Measurements from ENCODE around the gene SPATS2L.

Gene SPATS2L

GRCh38 chr2:200448455-200448854 is 142.0 kb downstream of the SPATS2L start:
- Histone ChIP-seq H3K9me2 (replicated peaks; ENCODE audit: insufficient read depth, low read length) (no peaks in the 10 kb centered on the region), H4K20me1 (ENCODE audit: insufficient read depth, low read length) (no peaks in the 10 kb centered on the region), H3K4me2 (ENCODE audit: low read depth, low read length) (peak overlapping the region; percentile 71), H2AFZ (ENCODE audit: low read length) (no peak overlapping the region), H3F3A (ENCODE audit: insufficient read depth, low read length) (peaks cover 20% of the 10 kb centered on the region), H3K9ac (ENCODE audit: low read length) (peak overlapping the region; percentile 56), H3K4me3 (ENCODE audit: low read length) (peak overlapping the region; percentile 19; the same call in 1 of the 2 replicates), H3K4me1 (ENCODE audit: low read length) (peaks cover 57% of the 10 kb centered on the region), H3K79me2 (ENCODE audit: low read length) (peaks cover 6% of the 10 kb centered on the region; the same call in 1 of the 2 replicates), H3K27me3 (replicated peaks; ENCODE audit: insufficient read depth, low read length) (no peaks in the 10 kb centered on the region), H3K36me3 (replicated peaks; ENCODE audit: insufficient read depth, low read length) (no peaks in the 10 kb centered on the region), H3K27ac (ENCODE audit: low read length) (peak overlapping the region; percentile 94), H3K9me3 (replicated peaks; ENCODE audit: insufficient read depth, low read length) (no peaks in the 10 kb centered on the region)
- DNase-seq, result no peak
- TF ChIP-seq CTCF (IDR thresholded peaks at IDR 0.05; ENCODE audit: low read length), result no peak
- TF ChIP-seq EZH2 (optimal IDR thresholded peaks at IDR 0.05; ENCODE audit: low read depth, low read length), result no peak
- no peak for TF ChIP-seq EZH2phosphoT487 (IDR thresholded peaks at IDR 0.05; ENCODE audit: low read length)

GRCh38 chr2:200449149-200449548 is 142.7 kb downstream of the SPATS2L start:
- Histone ChIP-seq H3K4me1 (ENCODE audit: low read length) (peaks cover 63% of the 10 kb centered on the region), H3K27ac (ENCODE audit: low read length) (peak overlapping the region; percentile 94), H3K9me2 (replicated peaks; ENCODE audit: insufficient read depth, low read length) (no peaks in the 10 kb centered on the region), H3K79me2 (ENCODE audit: low read length) (peaks cover 6% of the 10 kb centered on the region; the same call in 1 of the 2 replicates), H3F3A (ENCODE audit: insufficient read depth, low read length) (peaks cover 20% of the 10 kb centered on the region), H3K9ac (ENCODE audit: low read length) (peak overlapping the region; percentile 56), H4K20me1 (ENCODE audit: insufficient read depth, low read length) (no peaks in the 10 kb centered on the region), H2AFZ (ENCODE audit: low read length) (no peak overlapping the region), H3K9me3 (replicated peaks; ENCODE audit: insufficient read depth, low read length) (no peaks in the 10 kb centered on the region), H3K4me2 (ENCODE audit: low read depth, low read length) (peak overlapping the region; percentile 71), H3K36me3 (replicated peaks; ENCODE audit: insufficient read depth, low read length) (no peaks in the 10 kb centered on the region), H3K27me3 (replicated peaks; ENCODE audit: insufficient read depth, low read length) (no peaks in the 10 kb centered on the region), H3K4me3 (ENCODE audit: low read length) (peak overlapping the region; percentile 19; the same call in 1 of the 2 replicates)
- TF ChIP-seq EZH2phosphoT487 (IDR thresholded peaks at IDR 0.05; ENCODE audit: low read length) (no peak), CTCF (IDR thresholded peaks at IDR 0.05; ENCODE audit: low read length) (no peak)
- peak; percentile 90 for DNase-seq

- no peak overlapping the region for H2AFZ ChIP-seq (ENCODE audit: low read length)
- H3F3A ChIP-seq (ENCODE audit: insufficient read depth, low read length), result peaks cover 22% of the 10 kb centered on the region
- H3K4me2 ChIP-seq (ENCODE audit: low read depth, low read length), result peak overlapping the region; percentile 44
- no peak overlapping the region for H3K4me3 ChIP-seq (ENCODE audit: low read length)
- no peaks in the 10 kb centered on the region for H3K27me3 ChIP-seq (replicated peaks; ENCODE audit: insufficient read depth, low read length)
- peaks cover 74% of the 10 kb centered on the region for H3K4me1 ChIP-seq (ENCODE audit: low read length)
- no peak for DNase-seq
- no peaks in the 10 kb centered on the region for H3K9me3 ChIP-seq (replicated peaks; ENCODE audit: insufficient read depth, low read length)
- no peaks in the 10 kb centered on the region for H3K36me3 ChIP-seq (replicated peaks; ENCODE audit: insufficient read depth, low read length)
- H4K20me1 ChIP-seq (ENCODE audit: insufficient read depth, low read length), result no peaks in the 10 kb centered on the region
- H3K9ac ChIP-seq (ENCODE audit: low read length), result peak overlapping the region; percentile 26; the same call in 1 of the 2 replicates
- H3K27ac ChIP-seq (ENCODE audit: low read length), result peak overlapping the region; percentile 94
- no peaks in the 10 kb centered on the region for H3K9me2 ChIP-seq (replicated peaks; ENCODE audit: insufficient read depth, low read length)
- no peak for TF ChIP-seq CTCF (IDR thresholded peaks at IDR 0.05; ENCODE audit: low read length)
- no peak for TF ChIP-seq EZH2 (optimal IDR thresholded peaks at IDR 0.05; ENCODE audit: low read depth, low read length)
- no peak for TF ChIP-seq EZH2phosphoT487 (IDR thresholded peaks at IDR 0.05; ENCODE audit: low read length)
- peaks cover 6% of the 10 kb centered on the region; the same call in 1 of the 2 replicates for H3K79me2 ChIP-seq (ENCODE audit: low read length)
Measured at GRCh38 chr2:200450288-200450687, 143.8 kb downstream of the SPATS2L start.

All from MM.1S (cell line).